Spleen (tissue), 11 donors: ENCODE data around the gene NCOA1. TPM values are rescaled to one million over a fixed set of nuclear protein-coding genes. Genes with fewer than 3 reads are reported as not detected.

Experiments
- DNase-seq: peaks from one replicate; pipeline ENCODE4 v3.0.0-alpha.2; 2020
- H3K27ac ChIP-seq, 8 donors: fragments of 200-600 bp; sonication (generic) in 7 of 8; 1 replicate in 4 of 8; 2 replicates in 4 of 8; pipeline versions ENCODE4 v1.5.0 to v1.8.0; 2016 to 2021; ENCODE audit warnings: inconsistent platforms in 4 of 8, mild to moderate bottlenecking in 4 of 8, moderate library complexity in 1 of 8
- H3K27me3 ChIP-seq, 7 donors: fragments of 200-600 bp; sonication (generic) in 6 of 7; replicated peaks in 1 of 7; 1 replicate in 4 of 7; 2 replicates in 3 of 7; pipeline versions ENCODE4 v1.5.0 to v1.8.0; 2016 to 2021; ENCODE audit warnings: inconsistent platforms in 3 of 7, mild to moderate bottlenecking in 1 of 7
- H3K36me3 ChIP-seq, 6 donors: fragments of 200-600 bp; sonication (generic) in 5 of 6; 1 replicate in 4 of 6; 2 replicates in 2 of 6; pipeline versions ENCODE4 v1.5.0 to v1.8.0; 2016 to 2021; ENCODE audit warnings: inconsistent platforms in 2 of 6
- H3K4me1 ChIP-seq, 6 donors: fragments of 200-600 bp; sonication (generic) in 5 of 6; 1 replicate in 3 of 6; 2 replicates in 3 of 6; pipeline versions ENCODE4 v1.5.0 to v1.8.0; 2016 to 2021; ENCODE audit warnings: inconsistent platforms in 3 of 6
- H3K4me3 ChIP-seq, 8 donors: fragments of 200-600 bp; sonication (generic) in 7 of 8; 1 replicate in 4 of 8; 2 replicates in 4 of 8; pipeline versions ENCODE4 v1.5.0 to v1.8.0; 2016 to 2021; ENCODE audit warnings: inconsistent platforms in 4 of 8, mild to moderate bottlenecking in 4 of 8, moderate library complexity in 2 of 8
- H3K9me3 ChIP-seq, 8 donors: fragments of 200-600 bp; sonication (generic) in 7 of 8; 1 replicate in 4 of 8; 2 replicates in 4 of 8; pipeline versions ENCODE4 v1.5.0 to v1.8.0; 2016 to 2021; ENCODE audit warnings: inconsistent platforms in 4 of 8
- POLR2A ChIP-seq, 3 donors: fragments of 450-650 bp; IDR thresholded peaks; one replicate each; pipeline ENCODE4 v1.5.1; 2017; ENCODE audit warnings: antibody characterized with exemption in 3 of 3, mild to moderate bottlenecking in 1 of 3
- POLR2AphosphoS5 ChIP-seq, 3 donors: sonication (generic); formaldehyde crosslinking; IDR thresholded peaks; one replicate each; pipeline ENCODE4 v1.5.1; 2017; ENCODE audit warnings: antibody characterized with exemption in 3 of 3
- WGBS, 5 donors: extraction: QIAGEN DNeasy Blood & Tissue Kit in 3 of 5; methylation state at CpG; one replicate each; pipeline versions ENCODE4 v1.1.5 to v1.1.7; 2013 to 2018; 5-methylcytosine and 5-hydroxymethylcytosine counted together
- intact Hi-C: fragments of 100-400 bp; cut with DNase I; formaldehyde crosslinking; loops from one replicate; pipeline ENCODE4 v1.15.0; 2023; ENCODE audit warnings: low total_unique reads
- polyA plus RNA-seq, 3 donors: library from polyadenylated mRNA; stranded (reverse); fragments of 200-250 nt; gene quantifications; one replicate each; pipeline ENCODE4 v1.2.1, GENCODE V29; 2013
- total RNA-seq, 7 donors: library from RNA; depleted of rRNA in 3 of 7; stranded (reverse); fragments of >200 nt in 3 of 7; fragmentation: NEBNext Ultra II Directional in 4 of 7; extraction: Animal tissue kit (Norgen Biotek cat#: 25700) in 4 of 7; gene quantifications; one replicate each; pipeline versions ENCODE4 v1.1.0 to v1.2.1, GENCODE V29; 2016 to 2021
- TF ChIP-seq, protein P1 (sequence below), 11 experiments: fragments of 200-600 bp in 7 of 11; fragments of 450-650 bp in 4 of 11; sonication (generic) in 4 of 11; IDR thresholded peaks in 8 of 11; conservative IDR thresholded peaks in 3 of 11; 1 replicate in 7 of 11; 2 replicates in 4 of 11; pipeline versions ENCODE4 v1.4.0 to v1.8.0; 2016 to 2021; ENCODE audit warnings: antibody characterized with exemption in 11 of 11, inconsistent platforms in 4 of 11, mild to moderate bottlenecking in 1 of 11
- donor health status: healthy with polysubstance abuse.
- donor health status: DM: no; HTN: no; CAD: no; lungs with moderate emphysema.
- donor health status: DM: no; HTN: no; CAD: no.
- donor health status: Bipolar disorder and iron deficiency.
- donor health status: healthy.
- donor health status: DM: no; HTN: no; CAD: no.
- donor health status: DM: yes; HTN: yes; CAD: no.

The NCOA1 gene
- total and polyA plus RNA-seq, 10 donors = 4.4 to 73.6 (median 54.4) TPM

GRCh38 chr2:24749069-24749691 is 258.1 kb downstream of the NCOA1 start:
- TF ChIP-seq POLR2AphosphoS5 (IDR thresholded peaks at IDR 0.05) (no peak), POLR2A (IDR thresholded peaks at IDR 0.05) (no peak)
- TF ChIP-seq, protein P1, sequence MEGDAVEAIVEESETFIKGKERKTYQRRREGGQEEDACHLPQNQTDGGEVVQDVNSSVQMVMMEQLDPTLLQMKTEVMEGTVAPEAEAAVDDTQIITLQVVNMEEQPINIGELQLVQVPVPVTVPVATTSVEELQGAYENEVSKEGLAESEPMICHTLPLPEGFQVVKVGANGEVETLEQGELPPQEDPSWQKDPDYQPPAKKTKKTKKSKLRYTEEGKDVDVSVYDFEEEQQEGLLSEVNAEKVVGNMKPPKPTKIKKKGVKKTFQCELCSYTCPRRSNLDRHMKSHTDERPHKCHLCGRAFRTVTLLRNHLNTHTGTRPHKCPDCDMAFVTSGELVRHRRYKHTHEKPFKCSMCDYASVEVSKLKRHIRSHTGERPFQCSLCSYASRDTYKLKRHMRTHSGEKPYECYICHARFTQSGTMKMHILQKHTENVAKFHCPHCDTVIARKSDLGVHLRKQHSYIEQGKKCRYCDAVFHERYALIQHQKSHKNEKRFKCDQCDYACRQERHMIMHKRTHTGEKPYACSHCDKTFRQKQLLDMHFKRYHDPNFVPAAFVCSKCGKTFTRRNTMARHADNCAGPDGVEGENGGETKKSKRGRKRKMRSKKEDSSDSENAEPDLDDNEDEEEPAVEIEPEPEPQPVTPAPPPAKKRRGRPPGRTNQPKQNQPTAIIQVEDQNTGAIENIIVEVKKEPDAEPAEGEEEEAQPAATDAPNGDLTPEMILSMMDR (IDR thresholded peaks at IDR 0.05 in 8 of 11, conservative IDR thresholded peaks at IDR 0.05 in 3 of 11) = no peak
- H3K36me3 ChIP-seq = peaks cover 0 to 76% (median 28%) of the 10 kb centered on the region in 6 donors

DNA sequence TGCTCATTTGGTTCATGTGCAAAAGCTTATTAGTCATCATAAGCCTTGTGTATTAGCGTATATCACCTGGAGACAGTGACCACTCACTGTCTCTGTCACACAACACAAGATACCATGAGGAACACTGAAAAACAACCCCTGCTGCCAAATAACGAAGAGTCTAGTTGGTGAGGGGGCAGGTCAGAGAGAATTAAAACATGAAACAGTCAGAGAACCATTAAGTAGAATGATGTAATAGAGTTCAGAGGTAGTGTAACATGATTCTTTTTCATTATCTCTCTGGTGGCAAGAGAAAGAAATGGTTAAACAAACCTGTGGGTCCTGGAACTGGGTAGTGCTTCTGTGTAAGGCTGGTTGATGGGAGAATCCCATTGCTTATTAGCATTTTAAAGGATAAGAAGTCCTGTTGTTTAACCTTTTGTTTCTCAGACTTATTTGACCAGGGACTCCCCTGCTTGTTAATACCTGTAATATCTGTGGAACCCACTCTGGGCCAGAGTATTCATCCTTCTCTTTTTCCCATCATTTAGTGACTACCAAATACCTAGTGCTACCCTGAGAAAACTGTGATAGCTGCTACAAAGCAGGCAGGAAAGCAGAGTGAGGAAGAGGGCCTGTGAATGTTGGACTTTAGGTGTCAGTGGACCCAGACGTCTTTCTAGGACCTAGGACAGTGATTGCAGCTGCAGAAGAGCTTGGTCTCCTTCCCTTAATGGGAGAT is 264.1 kb downstream of the NCOA1 start:
- no peaks in the 10 kb centered on the region for H3K9me3 ChIP-seq
- H3K4me3 ChIP-seq = no peak overlapping the region
- TF ChIP-seq POLR2A (IDR thresholded peaks at IDR 0.05) = no peak
- no peak for TF ChIP-seq POLR2AphosphoS5 (IDR thresholded peaks at IDR 0.05)
- TF ChIP-seq, protein P1 (IDR thresholded peaks at IDR 0.05 in 8 of 11, conservative IDR thresholded peaks at IDR 0.05 in 3 of 11) = no peak
- no peak overlapping the region for H3K27ac ChIP-seq
- DNase-seq = no peak
- no peaks in the 10 kb centered on the region for H3K27me3 ChIP-seq
- no peaks in the 10 kb centered on the region for H3K4me1 ChIP-seq
- WGBS, 5 donors = 75 to 91% (median 88%) methylated on average over 3 of the region's 3 CpGs
- intact Hi-C loops = no loop called here
- peaks cover 3 to 89% (median 58%) of the 10 kb centered on the region in 6 donors for H3K36me3 ChIP-seq

More at GRCh38 chr2:24749069-24749691, 258.1 kb downstream of the NCOA1 start:
- intact Hi-C loops = no loop called here
- Histone ChIP-seq H3K4me1 (peaks cover 0 to 10% (median 1%) of the 10 kb centered on the region in 6 donors), H3K27me3 (no peaks in the 10 kb centered on the region), H3K27ac (no peak overlapping the region), H3K9me3 (no peaks in the 10 kb centered on the region), H3K4me3 (no peak overlapping the region)
- 85 to 96% (median 93%) methylated on average over 7 of the region's 7 CpGs for WGBS, 5 donors
- DNase-seq = no peak

- H3K9me3 ChIP-seq = no peaks in the 10 kb centered on the region
- peaks cover 3 to 97% (median 63%) of the 10 kb centered on the region in 6 donors for H3K36me3 ChIP-seq
- intact Hi-C loops = no loop called here
- no peaks in the 10 kb centered on the region for H3K27me3 ChIP-seq
- no peak overlapping the region for H3K4me3 ChIP-seq
- H3K4me1 ChIP-seq = no peaks in the 10 kb centered on the region
- H3K27ac ChIP-seq = no peak overlapping the region
- no peak for DNase-seq
- WGBS, 5 donors = 93 to 100% (median 97%) methylated on average over 1 of the region's 1 CpG
- TF ChIP-seq POLR2AphosphoS5 (IDR thresholded peaks at IDR 0.05) = no peak
- no peak for TF ChIP-seq POLR2A (IDR thresholded peaks at IDR 0.05)
- TF ChIP-seq, protein P1 (IDR thresholded peaks at IDR 0.05 in 8 of 11, conservative IDR thresholded peaks at IDR 0.05 in 3 of 11) = no peak
Measured at GRCh38 chr2:24756789-24757188, 265.7 kb downstream of the NCOA1 start.

DNA sequence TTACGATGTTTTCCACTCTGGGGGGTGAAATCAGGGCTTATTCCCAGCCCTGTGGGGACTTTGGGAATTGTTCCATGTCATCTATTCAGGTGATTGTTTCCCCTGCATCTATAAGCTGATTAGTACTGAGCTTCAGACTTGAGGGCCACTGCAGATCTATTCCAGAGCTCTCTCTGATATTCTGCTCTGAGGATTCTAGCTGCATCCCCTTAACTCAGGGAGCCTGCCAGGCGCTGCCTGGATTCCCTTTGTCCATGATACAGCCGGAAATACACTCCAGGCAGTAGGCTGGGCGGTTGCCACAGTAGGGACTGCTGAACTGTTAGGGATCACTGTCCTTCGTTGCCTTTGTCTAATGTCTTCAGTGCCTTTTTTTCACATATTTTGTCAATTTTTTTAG is 270.8 kb downstream of the NCOA1 start:
- DNase-seq = no peak
- Histone ChIP-seq H3K4me1 (no peaks in the 10 kb centered on the region), H3K9me3 (no peaks in the 10 kb centered on the region), H3K27ac (no peak overlapping the region), H3K36me3 (peaks cover 3 to 99% (median 55%) of the 10 kb centered on the region in 6 donors), H3K27me3 (no peaks in the 10 kb centered on the region), H3K4me3 (no peak overlapping the region)
- WGBS, 5 donors = 91 to 97% (median 92%) methylated on average over 5 of the region's 5 CpGs
- intact Hi-C loops = no loop called here
- TF ChIP-seq POLR2A (IDR thresholded peaks at IDR 0.05) = no peak
